HL-60 (cell line): ENCODE data around the gene GRIK1.

ENCODE experiments used
- DNase-seq, 2 experiments: peaks; one replicate each; pipeline ENCODE4 v3.0.0-alpha.2; 2010 to 2020; ENCODE audit warnings: low read depth in 1 of 2, low spot score in 1 of 2
- H3K27ac ChIP-seq: fragments of 250-450 bp; sonication (Bioruptor Pico); replicated peaks from 2 replicates; pipeline ENCODE4 v1.5.1; 2020; ENCODE audit warnings: mild to moderate bottlenecking, moderate library complexity
- H3K27me3 ChIP-seq: fragments of 250-450 bp; sonication (Bioruptor Pico); 2 replicates; pipeline ENCODE4 v1.5.1; 2021; ENCODE audit warnings: mild to moderate bottlenecking, moderate library complexity; ENCODE audit not compliant: insufficient read depth, poor library complexity, severe bottlenecking
- H3K4me3 ChIP-seq: replicated peaks from 2 replicates; pipeline ENCODE4 v1.5.1; 2011; ENCODE audit warnings: mild to moderate bottlenecking, control low read depth, low read length; ENCODE audit not compliant: insufficient read depth
- GABPA ChIP-seq: IDR thresholded peaks from 2 replicates; pipeline ENCODE4 v1.6.1; 2012; ENCODE audit warnings: low read depth
- POLR2AphosphoS5 ChIP-seq: IDR thresholded peaks from 2 replicates; pipeline ENCODE4 v1.6.1; 2012; ENCODE audit warnings: low read depth
- REST ChIP-seq: IDR thresholded peaks from 2 replicates; pipeline ENCODE4 v1.6.1; 2012; ENCODE audit warnings: low read depth; ENCODE audit not compliant: insufficient replicate concordance
- SPI1 ChIP-seq: IDR thresholded peaks from 2 replicates; pipeline ENCODE4 v1.6.1; 2012; ENCODE audit warnings: low read depth, mild to moderate bottlenecking, borderline replicate concordance
- TF ChIP-seq, protein P1 (sequence below): IDR thresholded peaks from one replicate; pipeline ENCODE4 v1.5.1; 2011; ENCODE audit warnings: low read length, control low read depth, inconsistent platforms; ENCODE audit not compliant: insufficient read depth

Gene GRIK1

GRCh38 chr21:29684106-29684505 lies 255.7 kb downstream of the GRIK1 start:
- TF ChIP-seq GABPA (no peak), REST (no peak), SPI1 (no peak), POLR2AphosphoS5 (no peak)
- TF ChIP-seq, protein P1, sequence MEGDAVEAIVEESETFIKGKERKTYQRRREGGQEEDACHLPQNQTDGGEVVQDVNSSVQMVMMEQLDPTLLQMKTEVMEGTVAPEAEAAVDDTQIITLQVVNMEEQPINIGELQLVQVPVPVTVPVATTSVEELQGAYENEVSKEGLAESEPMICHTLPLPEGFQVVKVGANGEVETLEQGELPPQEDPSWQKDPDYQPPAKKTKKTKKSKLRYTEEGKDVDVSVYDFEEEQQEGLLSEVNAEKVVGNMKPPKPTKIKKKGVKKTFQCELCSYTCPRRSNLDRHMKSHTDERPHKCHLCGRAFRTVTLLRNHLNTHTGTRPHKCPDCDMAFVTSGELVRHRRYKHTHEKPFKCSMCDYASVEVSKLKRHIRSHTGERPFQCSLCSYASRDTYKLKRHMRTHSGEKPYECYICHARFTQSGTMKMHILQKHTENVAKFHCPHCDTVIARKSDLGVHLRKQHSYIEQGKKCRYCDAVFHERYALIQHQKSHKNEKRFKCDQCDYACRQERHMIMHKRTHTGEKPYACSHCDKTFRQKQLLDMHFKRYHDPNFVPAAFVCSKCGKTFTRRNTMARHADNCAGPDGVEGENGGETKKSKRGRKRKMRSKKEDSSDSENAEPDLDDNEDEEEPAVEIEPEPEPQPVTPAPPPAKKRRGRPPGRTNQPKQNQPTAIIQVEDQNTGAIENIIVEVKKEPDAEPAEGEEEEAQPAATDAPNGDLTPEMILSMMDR, result no peak
- DNase-seq, result no peak
- Histone ChIP-seq H3K27ac (no peak overlapping the region), H3K4me3 (no peak overlapping the region), H3K27me3 (no peaks in the 10 kb centered on the region)

- Histone ChIP-seq H3K27ac (no peak overlapping the region), H3K27me3 (no peaks in the 10 kb centered on the region), H3K4me3 (no peak overlapping the region)
- DNase-seq, result no peak
- TF ChIP-seq, protein P1, result no peak
- TF ChIP-seq REST, result no peak
- TF ChIP-seq SPI1, result no peak
- no peak for TF ChIP-seq GABPA
- no peak for TF ChIP-seq POLR2AphosphoS5
Observed at GRCh38 chr21:29682800-29683199, 257.0 kb downstream of the GRIK1 start.

GRCh38 chr21:29680273-29680672 lies 259.5 kb downstream of the GRIK1 start:
- Histone ChIP-seq H3K4me3 (no peak overlapping the region), H3K27ac (no peak overlapping the region), H3K27me3 (no peaks in the 10 kb centered on the region)
- TF ChIP-seq POLR2AphosphoS5 (no peak), GABPA (no peak), REST (no peak), SPI1 (no peak)
- TF ChIP-seq, protein P1, result no peak
- DNase-seq, result no peak
